Suprapubic skin (tissue), 4 donors: ENCODE results near the gene RHBDL3. TPM values are rescaled to one million over a fixed set of nuclear protein-coding genes. Genes with fewer than 3 reads are reported as not detected.

ENCODE experiments used
- DNase-seq, 2 donors: peaks; one replicate each; pipeline ENCODE4 v3.0.0-alpha.2; 2019; ENCODE audit warnings: low spot score in 2 of 2
- H3K27ac ChIP-seq: fragments of 200-600 bp; sonication (generic); one replicate; pipeline ENCODE4 v1.5.1; 2019
- H3K27me3 ChIP-seq: fragments of 200-600 bp; sonication (generic); one replicate; pipeline ENCODE4 v1.5.1; 2019
- H3K36me3 ChIP-seq: fragments of 200-600 bp; sonication (generic); one replicate; pipeline ENCODE4 v1.5.1; 2019
- H3K4me1 ChIP-seq: fragments of 200-600 bp; sonication (generic); one replicate; pipeline ENCODE4 v1.5.1; 2019
- H3K4me3 ChIP-seq: fragments of 200-600 bp; sonication (generic); one replicate; pipeline ENCODE4 v1.5.1; 2019; ENCODE audit warnings: mild to moderate bottlenecking
- H3K9me3 ChIP-seq: fragments of 200-600 bp; sonication (generic); one replicate; pipeline ENCODE4 v1.5.1; 2019
- EP300 ChIP-seq: sonication (generic); formaldehyde crosslinking; IDR thresholded peaks from one replicate; pipeline ENCODE4 v1.6.1; 2017; ENCODE audit warnings: antibody characterized with exemption
- POLR2A ChIP-seq, 2 donors: fragments of 450-650 bp; IDR thresholded peaks; one replicate each; pipeline ENCODE4 v1.6.1; 2017; ENCODE audit warnings: antibody characterized with exemption in 2 of 2, mild to moderate bottlenecking in 2 of 2, moderate library complexity in 2 of 2
- POLR2AphosphoS5 ChIP-seq, 3 donors: sonication (generic); formaldehyde crosslinking; IDR thresholded peaks; one replicate each; pipeline ENCODE4 v1.6.1; 2017; ENCODE audit warnings: antibody characterized with exemption in 3 of 3
- WGBS: methylation state at CpG from one replicate; pipeline ENCODE4 v1.1.5; 2018; 5-methylcytosine and 5-hydroxymethylcytosine counted together
- total RNA-seq, 4 donors: library from RNA; depleted of rRNA; stranded (reverse); fragments of >200 nt; gene quantifications; one replicate each; pipeline ENCODE4 v1.1.0, GENCODE V29; 2016
- TF ChIP-seq, protein P1 (sequence below), 2 donors: fragments of 200-600 bp in 1 of 2; fragments of 450-650 bp in 1 of 2; sonication (generic) in 1 of 2; IDR thresholded peaks; one replicate each; pipeline ENCODE4 v1.5.1; 2016 to 2019; ENCODE audit warnings: antibody characterized with exemption in 2 of 2, mild to moderate bottlenecking in 1 of 2, moderate library complexity in 1 of 2

RHBDL3 gene
- total RNA-seq, 4 donors from 2014 or later = 0.31 to 1.7 (median 0.34) TPM; not detected in 1

DNA sequence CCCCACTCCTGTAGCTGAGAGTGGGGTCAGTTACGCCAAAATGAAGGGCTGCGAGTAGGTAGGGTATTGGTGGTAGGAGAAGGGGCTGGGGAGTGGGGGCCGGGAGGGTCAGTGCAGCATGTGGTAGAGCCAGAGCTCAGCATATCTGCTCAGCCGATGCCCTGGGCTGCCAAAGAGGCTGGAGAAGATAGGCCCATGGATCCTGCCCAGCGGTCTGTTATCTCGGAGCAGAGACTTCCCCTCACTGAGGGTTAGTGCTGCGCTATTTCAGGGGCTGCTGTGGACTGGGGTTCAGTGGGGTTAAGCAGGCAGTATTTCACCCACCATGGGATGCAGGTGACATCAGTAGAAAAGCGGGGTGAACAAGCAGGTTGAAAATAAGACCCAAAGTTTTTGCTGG is 19.7 kb downstream of the RHBDL3 start:
- H3K36me3 ChIP-seq = no peaks in the 10 kb centered on the region
- TF ChIP-seq, protein P1, sequence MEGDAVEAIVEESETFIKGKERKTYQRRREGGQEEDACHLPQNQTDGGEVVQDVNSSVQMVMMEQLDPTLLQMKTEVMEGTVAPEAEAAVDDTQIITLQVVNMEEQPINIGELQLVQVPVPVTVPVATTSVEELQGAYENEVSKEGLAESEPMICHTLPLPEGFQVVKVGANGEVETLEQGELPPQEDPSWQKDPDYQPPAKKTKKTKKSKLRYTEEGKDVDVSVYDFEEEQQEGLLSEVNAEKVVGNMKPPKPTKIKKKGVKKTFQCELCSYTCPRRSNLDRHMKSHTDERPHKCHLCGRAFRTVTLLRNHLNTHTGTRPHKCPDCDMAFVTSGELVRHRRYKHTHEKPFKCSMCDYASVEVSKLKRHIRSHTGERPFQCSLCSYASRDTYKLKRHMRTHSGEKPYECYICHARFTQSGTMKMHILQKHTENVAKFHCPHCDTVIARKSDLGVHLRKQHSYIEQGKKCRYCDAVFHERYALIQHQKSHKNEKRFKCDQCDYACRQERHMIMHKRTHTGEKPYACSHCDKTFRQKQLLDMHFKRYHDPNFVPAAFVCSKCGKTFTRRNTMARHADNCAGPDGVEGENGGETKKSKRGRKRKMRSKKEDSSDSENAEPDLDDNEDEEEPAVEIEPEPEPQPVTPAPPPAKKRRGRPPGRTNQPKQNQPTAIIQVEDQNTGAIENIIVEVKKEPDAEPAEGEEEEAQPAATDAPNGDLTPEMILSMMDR (IDR thresholded peaks at IDR 0.05) = no peak
- TF ChIP-seq EP300 = no peak
- TF ChIP-seq POLR2A (IDR thresholded peaks at IDR 0.05) = no peak
- TF ChIP-seq POLR2AphosphoS5 (IDR thresholded peaks at IDR 0.05) = no peak
- H3K9me3 ChIP-seq = no peaks in the 10 kb centered on the region
- H3K27ac ChIP-seq = no peak overlapping the region
- DNase-seq = no peak
- H3K4me1 ChIP-seq = no peaks in the 10 kb centered on the region
- no peak overlapping the region for H3K4me3 ChIP-seq
- WGBS = 93% methylated on average over 8 of the region's 8 CpGs
- H3K27me3 ChIP-seq = peaks cover 4% of the 10 kb centered on the region

DNA sequence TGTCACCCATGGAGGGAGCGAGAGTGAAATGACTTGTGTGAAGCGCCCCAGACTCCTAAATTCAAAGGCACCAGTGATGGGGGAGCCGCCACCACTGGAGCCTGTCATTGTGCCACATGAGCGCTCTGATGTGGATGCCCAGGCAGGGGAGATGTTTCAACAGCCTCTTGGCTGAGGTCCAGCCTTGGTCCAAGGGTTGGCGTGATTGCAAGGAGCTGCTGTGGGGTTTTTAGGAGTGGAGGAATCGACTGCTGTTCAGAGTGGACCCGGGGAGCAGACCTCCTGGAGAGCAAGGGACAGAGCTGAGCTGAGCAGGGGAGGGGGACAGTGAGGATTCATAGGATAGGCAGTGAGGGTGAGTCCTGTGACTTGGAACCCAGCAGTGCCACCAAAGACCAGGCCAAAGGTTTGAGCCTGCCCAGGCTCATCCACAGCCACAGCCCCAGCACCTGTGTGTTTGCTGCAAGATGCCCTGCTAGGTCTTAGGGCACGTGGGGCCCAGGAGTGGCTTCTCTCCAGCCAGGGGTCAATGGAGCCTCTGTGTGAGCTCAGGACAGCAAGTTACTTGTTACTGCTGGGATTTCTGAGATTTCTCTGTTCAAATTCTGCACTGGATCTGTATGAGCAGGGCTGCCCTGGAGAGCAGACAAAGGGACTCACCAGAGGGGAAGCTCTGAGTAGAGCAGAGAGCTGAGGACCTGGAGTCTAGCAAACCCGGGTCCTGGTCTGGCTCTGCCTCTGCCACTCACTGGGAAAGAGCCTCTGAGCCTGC is 20.3 kb downstream of the RHBDL3 start:
- Histone ChIP-seq H3K27me3 (peaks cover 4% of the 10 kb centered on the region), H3K9me3 (no peaks in the 10 kb centered on the region), H3K4me3 (no peak overlapping the region), H3K4me1 (no peaks in the 10 kb centered on the region), H3K36me3 (no peaks in the 10 kb centered on the region), H3K27ac (no peak overlapping the region)
- no peak for DNase-seq
- 89% methylated on average over 8 of the region's 9 CpGs for WGBS
- no peak for TF ChIP-seq EP300

DNA sequence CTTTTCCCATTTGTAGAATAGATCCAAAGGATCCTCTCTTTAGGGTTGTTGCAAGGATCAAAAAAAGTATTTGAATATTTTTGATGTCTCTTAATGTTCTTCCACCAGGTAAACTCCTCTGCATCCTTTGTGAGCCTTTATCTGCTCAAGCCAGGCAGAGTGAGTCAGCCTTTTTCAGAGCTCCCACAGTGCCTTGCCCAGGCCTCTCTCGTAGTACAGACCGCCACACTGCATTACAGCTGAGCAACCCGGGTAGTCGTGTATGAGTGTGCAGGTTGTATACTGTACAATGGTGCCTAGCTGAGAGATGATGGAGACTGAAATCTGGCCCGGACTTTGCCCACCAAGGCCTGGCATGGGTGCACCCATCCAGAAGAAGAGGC is 20.9 kb downstream of the RHBDL3 start:
- DNase-seq = no peak
- whole genome bisulfite sequencing = 84% methylated on average over 5 of the region's 5 CpGs
- Histone ChIP-seq H3K27ac (no peak overlapping the region), H3K9me3 (no peaks in the 10 kb centered on the region), H3K4me1 (no peaks in the 10 kb centered on the region), H3K27me3 (peaks cover 4% of the 10 kb centered on the region), H3K36me3 (no peaks in the 10 kb centered on the region), H3K4me3 (no peak overlapping the region)
- no peak for TF ChIP-seq EP300
- TF ChIP-seq, protein P1 (IDR thresholded peaks at IDR 0.05) = no peak
- no peak for TF ChIP-seq POLR2A (IDR thresholded peaks at IDR 0.05)
- TF ChIP-seq POLR2AphosphoS5 (IDR thresholded peaks at IDR 0.05) = no peak

DNA sequence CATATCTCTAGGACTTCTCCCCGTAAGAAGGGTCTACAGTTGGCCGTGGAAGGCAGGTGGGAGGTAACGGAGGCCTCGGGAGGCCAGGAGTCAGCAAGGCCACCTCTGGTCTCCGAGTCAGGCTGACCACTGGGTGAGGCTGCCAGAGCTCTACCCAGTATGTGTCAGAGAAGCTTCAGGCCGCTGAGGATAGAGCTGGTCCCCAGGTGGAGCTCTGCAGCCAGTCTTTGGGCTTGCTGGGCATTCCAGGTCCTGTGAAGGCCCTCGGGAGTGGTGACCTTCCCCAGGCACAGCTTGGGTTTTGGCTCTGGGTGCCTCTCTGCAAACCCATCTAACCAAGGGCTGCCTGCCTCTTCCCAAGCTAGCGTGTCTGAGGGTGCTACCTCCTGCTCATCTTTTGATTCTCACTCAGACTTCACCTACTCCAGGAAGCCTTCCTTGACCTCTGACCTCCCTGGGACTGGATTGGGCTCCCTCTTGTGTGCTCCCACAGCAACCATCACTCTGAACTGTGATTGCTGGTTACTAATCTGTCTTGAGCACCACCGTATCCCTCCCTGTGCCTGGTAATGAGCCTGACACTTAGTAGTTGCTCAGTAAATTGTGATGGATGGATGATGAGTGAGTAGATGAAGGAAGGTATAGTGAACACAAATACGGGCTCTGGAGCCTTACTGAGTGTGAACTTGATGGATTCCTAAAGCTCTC is 22.3 kb downstream of the RHBDL3 start:
- no peaks in the 10 kb centered on the region for H3K36me3 ChIP-seq
- no peaks in the 10 kb centered on the region for H3K4me1 ChIP-seq
- TF ChIP-seq EP300 (no peak), POLR2AphosphoS5 (IDR thresholded peaks at IDR 0.05) (no peak), POLR2A (IDR thresholded peaks at IDR 0.05) (no peak)
- TF ChIP-seq, protein P1 (IDR thresholded peaks at IDR 0.05) = no peak
- H3K27ac ChIP-seq = no peak overlapping the region
- H3K9me3 ChIP-seq = no peaks in the 10 kb centered on the region
- peaks cover 4% of the 10 kb centered on the region for H3K27me3 ChIP-seq
- H3K4me3 ChIP-seq = no peak overlapping the region
- WGBS = 97% methylated on average over 4 of the region's 10 CpGs
- DNase-seq = no peak

DNA sequence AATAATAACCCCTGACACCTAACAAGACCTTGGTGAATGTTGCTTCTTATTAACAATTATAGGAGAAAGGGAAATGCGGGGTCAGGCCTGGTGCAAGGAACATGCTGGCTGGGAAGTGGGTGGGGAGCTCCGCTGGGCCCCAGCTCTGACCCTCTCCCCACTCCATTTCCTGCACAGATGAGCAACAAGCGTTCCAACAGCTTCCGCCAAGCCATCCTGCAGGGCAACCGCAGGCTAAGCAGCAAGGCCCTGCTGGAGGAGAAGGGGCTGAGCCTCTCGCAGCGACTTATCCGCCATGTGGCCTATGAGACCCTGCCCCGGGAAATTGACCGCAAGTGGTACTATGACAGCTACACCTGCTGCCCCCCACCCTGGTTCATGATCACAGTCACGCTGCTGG is 23.0 kb downstream of the RHBDL3 start:
- DNase-seq = no peak
- no peaks in the 10 kb centered on the region for H3K4me1 ChIP-seq
- H3K4me3 ChIP-seq = no peak overlapping the region
- no peak overlapping the region for H3K27ac ChIP-seq
- WGBS = 83% methylated on average over 10 of the region's 11 CpGs
- H3K27me3 ChIP-seq = peaks cover 4% of the 10 kb centered on the region
- H3K36me3 ChIP-seq = no peaks in the 10 kb centered on the region
- H3K9me3 ChIP-seq = no peaks in the 10 kb centered on the region
- TF ChIP-seq EP300 (no peak), POLR2AphosphoS5 (IDR thresholded peaks at IDR 0.05) (no peak), POLR2A (IDR thresholded peaks at IDR 0.05) (no peak)
- TF ChIP-seq, protein P1 (IDR thresholded peaks at IDR 0.05) = no peak
